Body of pancreas (tissue), 4 donors: ENCODE data around the gene HHAT.

Experiments
- CTCF ChIP-seq, 7 experiments: fragments of 450-650 bp in 4 of 7; fragments of 200-600 bp in 3 of 7; sonication (generic) in 3 of 7; IDR thresholded peaks; one replicate each; pipeline ENCODE4 v1.5.1; 2016 to 2019; ENCODE audit warnings: antibody characterized with exemption in 7 of 7
- POLR2A ChIP-seq, 3 donors: fragments of 450-650 bp; IDR thresholded peaks; one replicate each; pipeline ENCODE4 v1.6.1; 2016; ENCODE audit warnings: antibody characterized with exemption in 3 of 3, mild to moderate bottlenecking in 2 of 3

GRCh38 chr1:210700511-210700910 lies 371.8 kb downstream of the HHAT start:
- TF ChIP-seq CTCF (IDR thresholded peaks at IDR 0.05), result no peak
- no peak for TF ChIP-seq POLR2A (IDR thresholded peaks at IDR 0.05)
